WTC11 (cell line): Measurements from ENCODE around the gene SLC19A1. TPM values are rescaled to one million over a fixed set of nuclear protein-coding genes. Genes with fewer than 3 reads are reported as not detected.

Experiments used
- ATAC-seq: fragments of 200-7000 bp; cut with Tn5 transposase; 2 replicates; pipeline ENCODE4 v1.10.0; 2021; ENCODE audit warnings: mild to moderate bottlenecking, moderate library complexity
- CTCF ChIA-PET: fragments of 300-600 bp; sonication (Branson Sonifier 250); formaldehyde crosslinking; loops from one replicate; lab custom pipeline; 2021; ENCODE audit warnings: antibody characterized with exemption; lab: Charles Lee
- POLR2A ChIA-PET: fragments of 350-600 bp; sonication (Branson Sonifier 250); formaldehyde crosslinking; loops from one replicate; lab custom pipeline; 2021; ENCODE audit warnings: antibody characterized with exemption; lab: Charles Lee
- DNase-seq: peaks from one replicate; pipeline ENCODE4 v3.0.0; 2021; ENCODE audit warnings: low spot score
- H3K27ac Mint-ChIP-seq: 2 replicates; pipeline ENCODE4 v1.8.0; 2021; ENCODE audit warnings: mixed read lengths
- H3K27me3 Mint-ChIP-seq: 2 replicates; pipeline ENCODE4 v1.8.0; 2021; ENCODE audit warnings: low read depth, mild to moderate bottlenecking, moderate library complexity, mixed read lengths
- H3K36me3 Mint-ChIP-seq: 2 replicates; pipeline ENCODE4 v1.8.0; 2021; ENCODE audit warnings: mixed read lengths
- H3K4me1 Mint-ChIP-seq: 2 replicates; pipeline ENCODE4 v1.8.0; 2022; ENCODE audit warnings: mixed read lengths
- H3K4me3 Mint-ChIP-seq: 2 replicates; pipeline ENCODE4 v1.8.0; 2021; ENCODE audit warnings: mild to moderate bottlenecking, moderate library complexity, mixed read lengths
- H3K9me3 Mint-ChIP-seq: 2 replicates; pipeline ENCODE4 v1.8.0; 2021; ENCODE audit warnings: mixed read lengths
- EMX1 ChIP-seq: fragments of 250-450 bp; sonication (Bioruptor Pico); IDR thresholded peaks from 2 replicates; pipeline ENCODE4 v1.8.0; 2021; ENCODE audit warnings: mild to moderate bottlenecking
- FOXJ3 ChIP-seq: sonication (generic); formaldehyde crosslinking; IDR thresholded peaks from 2 replicates; pipeline ENCODE4 v1.9.0; 2021; ENCODE audit warnings: missing genetic modification reagents, mild to moderate bottlenecking, borderline replicate concordance
- FOXP1 ChIP-seq: sonication (generic); formaldehyde crosslinking; IDR thresholded peaks from 2 replicates; pipeline ENCODE4 v1.8.0; 2022; ENCODE audit warnings: missing genetic modification reagents, mild to moderate bottlenecking, moderate library complexity, borderline replicate concordance
- GABPB1 ChIP-seq: sonication (generic); formaldehyde crosslinking; IDR thresholded peaks from 2 replicates; pipeline ENCODE4 v1.8.1; 2023; ENCODE audit warnings: mild to moderate bottlenecking, missing genetic modification reagents
- GTF2I ChIP-seq: fragments of 250-450 bp; sonication (Bioruptor Pico); conservative IDR thresholded peaks from 2 replicates; pipeline ENCODE4 v1.4.0; 2021; ENCODE audit warnings: mild to moderate bottlenecking
- HMGXB4 ChIP-seq: sonication (generic); formaldehyde crosslinking; IDR thresholded peaks from 2 replicates; pipeline ENCODE4 v1.8.1; 2023; ENCODE audit warnings: mild to moderate bottlenecking, moderate library complexity, missing genetic modification reagents
- JAZF1 ChIP-seq: fragments of 250-450 bp; sonication (Bioruptor Pico); IDR thresholded peaks from 2 replicates; pipeline ENCODE4 v1.9.0; 2021; ENCODE audit warnings: moderate library complexity, mild to moderate bottlenecking, inconsistent platforms
- KAT7 ChIP-seq: sonication (generic); formaldehyde crosslinking; IDR thresholded peaks from 2 replicates; pipeline ENCODE4 v1.8.1; 2023; ENCODE audit warnings: missing genetic modification reagents, mild to moderate bottlenecking, borderline replicate concordance
- NFE2L1 ChIP-seq: sonication (generic); formaldehyde crosslinking; IDR thresholded peaks from 2 replicates; pipeline ENCODE4 v1.8.1; 2023; ENCODE audit warnings: missing genetic modification reagents
- OVOL2 ChIP-seq: fragments of 250-450 bp; sonication (Bioruptor Pico); IDR thresholded peaks from 2 replicates; pipeline ENCODE4 v1.9.0; 2021; ENCODE audit warnings: mild to moderate bottlenecking, borderline replicate concordance
- PRRX2 ChIP-seq: fragments of 250-450 bp; sonication (Bioruptor Pico); IDR thresholded peaks from 2 replicates; pipeline ENCODE4 v1.8.0; 2021; ENCODE audit warnings: mild to moderate bottlenecking
- RELA ChIP-seq: sonication (generic); formaldehyde crosslinking; IDR thresholded peaks from 2 replicates; pipeline ENCODE4 v1.8.1; 2022; ENCODE audit warnings: missing genetic modification reagents, mild to moderate bottlenecking, borderline replicate concordance
- SMAD4 ChIP-seq: sonication (generic); formaldehyde crosslinking; IDR thresholded peaks from 2 replicates; pipeline ENCODE4 v1.8.0; 2022; ENCODE audit warnings: mild to moderate bottlenecking, missing genetic modification reagents
- TEAD1 ChIP-seq: sonication (generic); formaldehyde crosslinking; IDR thresholded peaks from 2 replicates; pipeline ENCODE4 v1.8.0; 2022; ENCODE audit warnings: mild to moderate bottlenecking, missing genetic modification reagents
- ZBTB21 ChIP-seq: sonication (generic); formaldehyde crosslinking; IDR thresholded peaks from 2 replicates; pipeline ENCODE4 v1.8.1; 2023; ENCODE audit warnings: mild to moderate bottlenecking, missing genetic modification reagents, borderline replicate concordance
- ZNF219 ChIP-seq: sonication (generic); formaldehyde crosslinking; IDR thresholded peaks from 2 replicates; pipeline ENCODE4 v1.8.0; 2023; ENCODE audit warnings: missing genetic modification reagents, mild to moderate bottlenecking, borderline replicate concordance
- ZNF281 ChIP-seq: sonication (generic); formaldehyde crosslinking; IDR thresholded peaks from 2 replicates; pipeline ENCODE4 v1.8.0; 2023; ENCODE audit warnings: mild to moderate bottlenecking, missing genetic modification reagents
- ZNF317 ChIP-seq: sonication (generic); formaldehyde crosslinking; IDR thresholded peaks from 2 replicates; pipeline ENCODE4 v1.8.1; 2023; ENCODE audit warnings: low read depth, mild to moderate bottlenecking, moderate library complexity, missing genetic modification reagents, borderline replicate concordance
- ZNF423 ChIP-seq: fragments of 250-450 bp; sonication (Bioruptor Pico); IDR thresholded peaks from 2 replicates; pipeline ENCODE4 v2.1.2; 2022; ENCODE audit warnings: mild to moderate bottlenecking, moderate library complexity
- total RNA-seq: library from RNA; stranded (reverse); gene quantifications from 3 replicates; pipeline ENCODE4 v1.2.3, GENCODE V29; 2021
- TF ChIP-seq, protein P1 (sequence below): sonication (generic); formaldehyde crosslinking; IDR thresholded peaks from 2 replicates; pipeline ENCODE4 v1.8.1; 2023; ENCODE audit warnings: mild to moderate bottlenecking, missing genetic modification reagents, moderate library complexity
- TF ChIP-seq, protein P2 (sequence below): fragments of 250-450 bp; sonication (Bioruptor Pico); conservative IDR thresholded peaks from 2 replicates; pipeline ENCODE4 v1.9.0; 2021; ENCODE audit warnings: mild to moderate bottlenecking
- TF ChIP-seq, protein P3 (sequence below): sonication (generic); formaldehyde crosslinking; IDR thresholded peaks from 2 replicates; pipeline ENCODE4 v1.8.0; 2022; ENCODE audit warnings: mild to moderate bottlenecking, missing genetic modification reagents
- TF ChIP-seq, protein P4 (sequence below): fragments of 200-600 bp; IDR thresholded peaks from 2 replicates; pipeline ENCODE4 v1.8.0; 2022; ENCODE audit warnings: antibody characterized with exemption

The SLC19A1 gene
- total RNA-seq, 1 experiment from 2014 or later, result 29.8 TPM

- TF ChIP-seq GTF2I (no peak), NFE2L1 (CRISPR knock-in tag) (no peak)
- TF ChIP-seq, protein P1, sequence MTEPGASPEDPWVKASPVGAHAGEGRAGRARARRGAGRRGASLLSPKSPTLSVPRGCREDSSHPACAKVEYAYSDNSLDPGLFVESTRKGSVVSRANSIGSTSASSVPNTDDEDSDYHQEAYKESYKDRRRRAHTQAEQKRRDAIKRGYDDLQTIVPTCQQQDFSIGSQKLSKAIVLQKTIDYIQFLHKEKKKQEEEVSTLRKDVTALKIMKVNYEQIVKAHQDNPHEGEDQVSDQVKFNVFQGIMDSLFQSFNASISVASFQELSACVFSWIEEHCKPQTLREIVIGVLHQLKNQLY (CRISPR knock-in tag), result no peak
- TF ChIP-seq, all 79 proteins: peak for 0
These were observed 44.2 kb downstream of the SLC19A1 start (continued) for GRCh38 chr21:45497846-45498645.

DNA sequence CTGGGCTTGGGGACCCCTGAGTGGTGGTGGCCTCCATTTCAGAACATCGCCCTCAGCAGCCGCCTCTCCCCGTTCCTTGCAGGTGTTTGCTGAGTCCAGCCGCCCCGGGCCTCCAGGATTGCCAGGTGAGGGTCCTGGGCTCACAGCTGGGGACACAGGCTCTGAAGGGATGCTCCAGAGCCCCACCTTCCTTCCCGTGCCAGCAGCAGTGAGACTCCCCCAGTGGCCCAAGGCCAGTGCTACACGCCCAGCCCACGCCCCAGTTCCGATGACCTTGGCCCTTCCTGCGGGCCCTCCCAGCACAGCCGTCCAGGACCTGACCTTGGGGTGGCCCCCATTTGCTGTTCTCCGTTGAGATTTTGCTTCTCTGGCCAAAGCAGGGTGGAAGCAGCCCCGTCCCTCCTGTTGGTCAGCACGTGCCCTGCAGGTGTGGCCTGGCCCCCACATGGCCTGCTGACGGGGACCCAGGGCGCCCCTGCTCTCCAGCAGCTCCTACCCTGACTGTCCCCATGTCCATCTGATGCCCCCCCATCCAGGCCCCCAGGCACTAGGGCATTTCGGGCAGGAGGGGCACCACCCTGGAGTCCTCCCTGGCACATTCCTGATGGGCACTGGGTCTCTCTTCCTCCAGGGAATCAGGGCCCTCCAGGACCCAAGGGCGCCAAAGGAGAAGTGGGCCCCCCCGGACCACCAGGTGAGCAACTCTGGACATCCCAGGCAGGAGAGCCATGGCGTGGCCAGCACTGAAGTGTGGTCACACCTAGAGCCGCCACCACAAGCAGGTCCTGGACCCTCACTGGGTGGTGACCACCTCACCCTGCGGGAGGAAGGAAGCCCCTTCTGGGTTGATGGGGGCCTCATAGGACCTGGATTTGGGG lies 45.0 kb downstream of the SLC19A1 start:
- CTCF ChIA-PET, result no interaction called here
- no peak for DNase-seq
- POLR2A ChIA-PET, result no interaction called here

More for the DNA sequence above, 45.0 kb downstream of the SLC19A1 start:
- ATAC-seq, result no peak
- no peaks in the 10 kb centered on the region for H3K4me1 Mint-ChIP-seq
- peaks cover 37% of the 10 kb centered on the region for H3K36me3 Mint-ChIP-seq
- TF ChIP-seq TEAD1, result no peak
- no peak for TF ChIP-seq FOXJ3 (CRISPR knock-in tag)
- TF ChIP-seq ZBTB21 (CRISPR knock-in tag), result no peak
- TF ChIP-seq JAZF1 (CRISPR knock-in tag), result no peak
- TF ChIP-seq, protein P2, sequence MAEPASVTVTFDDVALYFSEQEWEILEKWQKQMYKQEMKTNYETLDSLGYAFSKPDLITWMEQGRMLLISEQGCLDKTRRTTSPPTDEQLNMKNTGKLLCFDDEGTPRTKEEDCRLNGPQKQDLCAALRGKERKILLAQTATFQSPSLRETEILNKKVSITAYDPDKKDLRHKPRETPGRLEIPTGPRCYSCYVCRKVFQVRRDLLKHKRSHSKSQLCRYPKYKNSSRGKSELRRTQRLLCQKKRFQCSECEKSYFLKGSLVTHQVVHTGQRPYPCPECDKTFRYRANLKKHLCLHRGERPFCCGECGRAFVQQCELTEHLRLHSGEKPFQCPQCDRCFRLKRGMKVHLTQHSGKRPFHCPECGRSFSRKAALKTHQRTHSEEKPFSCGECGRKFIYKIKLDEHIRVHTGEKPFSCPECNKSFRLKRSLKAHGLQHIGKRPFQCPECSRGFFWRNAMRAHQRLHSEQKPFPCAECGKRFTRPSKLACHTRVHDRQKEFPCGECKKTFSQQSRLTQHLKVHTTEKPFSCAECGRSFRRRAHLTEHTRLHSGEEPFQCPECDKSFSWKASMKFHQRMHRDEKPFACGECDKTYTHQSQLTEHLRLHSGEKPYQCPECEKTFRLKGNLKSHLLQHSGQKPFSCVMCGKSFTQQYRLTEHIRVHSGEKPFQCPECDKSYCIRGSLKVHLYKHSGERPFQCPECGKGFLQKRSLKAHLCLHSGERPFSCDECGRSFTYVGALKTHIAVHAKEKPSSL, result no peak
- no peak for TF ChIP-seq RELA (CRISPR knock-in tag)
- TF ChIP-seq ZNF219 (CRISPR knock-in tag), result no peak
- TF ChIP-seq GABPB1 (CRISPR knock-in tag), result no peak
- TF ChIP-seq HMGXB4 (CRISPR knock-in tag), result no peak
- TF ChIP-seq, protein P3, sequence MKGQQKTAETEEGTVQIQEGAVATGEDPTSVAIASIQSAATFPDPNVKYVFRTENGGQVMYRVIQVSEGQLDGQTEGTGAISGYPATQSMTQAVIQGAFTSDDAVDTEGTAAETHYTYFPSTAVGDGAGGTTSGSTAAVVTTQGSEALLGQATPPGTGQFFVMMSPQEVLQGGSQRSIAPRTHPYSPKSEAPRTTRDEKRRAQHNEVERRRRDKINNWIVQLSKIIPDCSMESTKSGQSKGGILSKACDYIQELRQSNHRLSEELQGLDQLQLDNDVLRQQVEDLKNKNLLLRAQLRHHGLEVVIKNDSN (CRISPR knock-in tag), result no peak
- TF ChIP-seq EMX1 (CRISPR knock-in tag), result no peak
- TF ChIP-seq ZNF281 (CRISPR knock-in tag), result no peak
- no peak for TF ChIP-seq SMAD4 (CRISPR knock-in tag)
- TF ChIP-seq OVOL2 (CRISPR knock-in tag), result no peak
- TF ChIP-seq KAT7 (CRISPR knock-in tag), result no peak
- TF ChIP-seq, protein P4, sequence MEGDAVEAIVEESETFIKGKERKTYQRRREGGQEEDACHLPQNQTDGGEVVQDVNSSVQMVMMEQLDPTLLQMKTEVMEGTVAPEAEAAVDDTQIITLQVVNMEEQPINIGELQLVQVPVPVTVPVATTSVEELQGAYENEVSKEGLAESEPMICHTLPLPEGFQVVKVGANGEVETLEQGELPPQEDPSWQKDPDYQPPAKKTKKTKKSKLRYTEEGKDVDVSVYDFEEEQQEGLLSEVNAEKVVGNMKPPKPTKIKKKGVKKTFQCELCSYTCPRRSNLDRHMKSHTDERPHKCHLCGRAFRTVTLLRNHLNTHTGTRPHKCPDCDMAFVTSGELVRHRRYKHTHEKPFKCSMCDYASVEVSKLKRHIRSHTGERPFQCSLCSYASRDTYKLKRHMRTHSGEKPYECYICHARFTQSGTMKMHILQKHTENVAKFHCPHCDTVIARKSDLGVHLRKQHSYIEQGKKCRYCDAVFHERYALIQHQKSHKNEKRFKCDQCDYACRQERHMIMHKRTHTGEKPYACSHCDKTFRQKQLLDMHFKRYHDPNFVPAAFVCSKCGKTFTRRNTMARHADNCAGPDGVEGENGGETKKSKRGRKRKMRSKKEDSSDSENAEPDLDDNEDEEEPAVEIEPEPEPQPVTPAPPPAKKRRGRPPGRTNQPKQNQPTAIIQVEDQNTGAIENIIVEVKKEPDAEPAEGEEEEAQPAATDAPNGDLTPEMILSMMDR, result no peak
- TF ChIP-seq ZNF317 (CRISPR knock-in tag), result no peak
- no peak for TF ChIP-seq PRRX2 (CRISPR knock-in tag)
- no peak for TF ChIP-seq ZNF423 (CRISPR knock-in tag)
- no peak for TF ChIP-seq FOXP1
- H3K4me3 Mint-ChIP-seq, result no peak overlapping the region
- no peaks in the 10 kb centered on the region for H3K27me3 Mint-ChIP-seq
- no peak overlapping the region for H3K27ac Mint-ChIP-seq
- H3K9me3 Mint-ChIP-seq, result peaks cover 13% of the 10 kb centered on the region
